Common myeloid progenitor, CD34-positive (primary cell): ENCODE results near the gene SEMA5A.

Source experiments
- CTCF ChIA-PET: fragments of 350-600 bp; sonication (Branson Sonifier 250); formaldehyde crosslinking; loops from one replicate; lab custom pipeline; 2021; ENCODE audit warnings: antibody characterized with exemption; lab: Charles Lee
- POLR2A ChIA-PET: fragments of 350-600 bp; sonication (Branson Sonifier 250); formaldehyde crosslinking; loops from one replicate; lab custom pipeline; 2021; ENCODE audit warnings: antibody characterized with exemption; lab: Charles Lee
- DNase-seq, 3 donors: peaks; one replicate each; pipeline versions ENCODE4 v3.0.0 to v3.0.0-alpha.2; 2013
- H3K27ac ChIP-seq, 2 experiments: 1 replicate in 1 of 2; 2 replicates in 1 of 2; pipeline ENCODE4 v1.7.0; 2013; ENCODE audit warnings: inconsistent platforms in 2 of 2, low read length in 2 of 2, mild to moderate bottlenecking in 2 of 2, low read depth in 1 of 2, moderate library complexity in 1 of 2; ENCODE audit not compliant: severe bottlenecking in 2 of 2, insufficient read depth in 1 of 2, poor library complexity in 1 of 2
- H3K27me3 ChIP-seq, 5 experiments: replicated peaks in 2 of 5; 1 replicate in 3 of 5; 2 replicates in 2 of 5; pipeline versions ENCODE4 v1.6.1 to v1.7.0; 2013; ENCODE audit warnings: low read length in 4 of 5, mild to moderate bottlenecking in 2 of 5, moderate library complexity in 2 of 5, inconsistent platforms in 1 of 5; ENCODE audit not compliant: insufficient read depth in 5 of 5, control insufficient read depth in 4 of 5
- H3K36me3 ChIP-seq, 4 experiments: 1 replicate in 2 of 4; 2 replicates in 2 of 4; pipeline versions ENCODE4 v1.6.1 to v1.7.0; 2013; ENCODE audit warnings: low read length in 3 of 4, control low read depth in 1 of 4, mild to moderate bottlenecking in 1 of 4; ENCODE audit not compliant: control insufficient read depth in 4 of 4, insufficient read depth in 4 of 4
- H3K4me1 ChIP-seq, 4 experiments: 1 replicate in 3 of 4; 2 replicates in 1 of 4; pipeline versions ENCODE4 v1.6.1 to v1.7.1; 2013; ENCODE audit warnings: low read length in 3 of 4, mild to moderate bottlenecking in 3 of 4, control low read depth in 1 of 4, inconsistent platforms in 1 of 4, moderate library complexity in 1 of 4; ENCODE audit not compliant: control insufficient read depth in 4 of 4, insufficient read depth in 4 of 4; ENCODE audit errors: control extremely low read depth in 1 of 4
- H3K4me3 ChIP-seq, 7 experiments: 1 replicate in 4 of 7; 2 replicates in 3 of 7; pipeline versions ENCODE4 v1.5.1 to v1.7.0; 2013; ENCODE audit warnings: mild to moderate bottlenecking in 7 of 7, low read length in 6 of 7, moderate library complexity in 6 of 7, inconsistent platforms in 2 of 7, low read depth in 2 of 7, control low read depth in 1 of 7; ENCODE audit not compliant: insufficient read depth in 4 of 7, control insufficient read depth in 1 of 7; ENCODE audit errors: extremely low read depth in 1 of 7
- H3K9me3 ChIP-seq, 5 experiments: 1 replicate in 4 of 5; 2 replicates in 1 of 5; pipeline versions ENCODE4 v1.6.1 to v1.7.1; 2013; ENCODE audit warnings: low read length in 4 of 5, mild to moderate bottlenecking in 2 of 5, inconsistent platforms in 1 of 5, low read depth in 1 of 5, moderate library complexity in 1 of 5; ENCODE audit not compliant: control insufficient read depth in 4 of 5, insufficient read depth in 2 of 5; ENCODE audit errors: control extremely low read depth in 1 of 5
- WGBS: methylation state at CpG from one replicate; pipeline ENCODE4 v1.1.5; 2013; ENCODE audit not compliant: insufficient coverage; 5-methylcytosine and 5-hydroxymethylcytosine counted together

Gene SEMA5A

DNA sequence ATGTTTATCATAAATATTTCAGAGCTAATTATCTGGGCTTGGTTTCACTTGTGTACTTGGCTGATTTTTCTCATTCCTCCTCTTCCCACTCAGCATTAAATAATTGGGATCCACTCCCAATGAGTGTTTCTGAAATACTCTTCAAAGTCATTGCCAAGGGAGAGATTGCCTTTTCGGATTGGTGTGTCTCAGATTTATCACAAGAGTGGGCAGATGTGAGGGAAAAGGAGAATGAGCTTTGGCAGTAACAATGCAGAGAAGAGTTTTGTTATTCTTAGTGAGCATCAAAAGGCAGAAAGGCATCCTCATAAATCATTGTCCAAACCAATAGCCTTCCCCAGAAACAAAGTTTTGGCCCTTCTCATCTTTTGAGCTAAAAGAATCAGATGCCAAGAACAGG is 79.2 kb downstream of the SEMA5A start:
- CTCF ChIA-PET = no interaction called here
- Histone ChIP-seq H3K27me3 (peaks cover 0 to 5% (median 0%) of the 10 kb centered on the region in 5 experiments), H3K4me3 (no peak overlapping the region), H3K9me3 (no peaks in the 10 kb centered on the region), H3K4me1 (no peaks in the 10 kb centered on the region), H3K27ac (no peak overlapping the region), H3K36me3 (no peaks in the 10 kb centered on the region)
- DNase-seq = no peak
- POLR2A ChIA-PET = no interaction called here
- 100% methylated on average over 1 of the region's 1 CpG for WGBS

DNA sequence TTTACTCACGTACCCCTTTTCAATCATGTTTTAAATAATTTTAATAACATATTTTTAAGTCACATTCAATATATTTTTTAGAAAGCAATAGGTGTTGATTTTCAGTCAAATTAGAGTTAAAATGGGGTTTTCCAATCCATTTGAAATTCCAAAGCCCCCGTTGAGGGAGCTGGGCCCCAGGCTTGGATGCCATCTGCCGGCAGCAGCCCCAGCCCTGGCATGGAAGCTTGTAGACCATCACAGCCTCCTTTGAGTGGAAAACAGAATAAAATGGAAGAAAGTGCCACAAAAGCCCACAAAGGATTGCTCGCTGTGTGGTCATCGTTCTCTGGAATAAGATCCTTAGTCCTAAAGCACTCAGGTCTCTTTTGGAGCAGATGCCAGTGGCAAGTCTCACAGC is 81.4 kb downstream of the SEMA5A start:
- CTCF ChIA-PET = no interaction called here

DNA sequence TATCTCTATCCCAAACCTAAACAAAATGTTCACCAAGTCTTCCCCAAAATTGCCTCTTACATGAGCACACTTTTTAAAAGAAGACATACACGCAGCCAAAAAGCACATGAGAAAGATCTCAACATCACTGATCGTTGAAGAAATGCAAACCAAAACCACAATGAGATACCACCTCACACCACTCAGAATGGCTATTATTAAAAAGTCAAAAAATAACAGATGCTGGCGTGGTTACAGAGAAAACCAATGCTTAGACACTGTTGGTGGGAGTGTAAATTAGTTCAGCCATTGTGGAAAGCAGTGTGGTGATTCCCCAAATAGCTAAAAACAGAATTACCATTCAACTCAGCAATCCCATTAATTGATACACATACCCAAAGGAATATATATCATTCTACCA is 83.8 kb downstream of the SEMA5A start:
- no peaks in the 10 kb centered on the region for H3K27me3 ChIP-seq
- ChIA-PET CTCF (no interaction called here), POLR2A (no interaction called here)
- 100% methylated on average over 1 of the region's 3 CpGs for WGBS
- no peaks in the 10 kb centered on the region for H3K4me1 ChIP-seq
- H3K4me3 ChIP-seq = no peak overlapping the region
- H3K27ac ChIP-seq = no peak overlapping the region
- no peaks in the 10 kb centered on the region for H3K36me3 ChIP-seq
- no peak for DNase-seq
- H3K9me3 ChIP-seq = peaks cover 0 to 7% (median 0%) of the 10 kb centered on the region in 5 experiments

More for the DNA sequence above, 81.4 kb downstream of the SEMA5A start:
- H3K4me3 ChIP-seq = no peak overlapping the region
- DNase-seq = no peak
- H3K36me3 ChIP-seq = no peaks in the 10 kb centered on the region
- no peaks in the 10 kb centered on the region for H3K9me3 ChIP-seq
- H3K4me1 ChIP-seq = no peaks in the 10 kb centered on the region
- no peaks in the 10 kb centered on the region for H3K27me3 ChIP-seq
- POLR2A ChIA-PET = no interaction called here
- no peak overlapping the region for H3K27ac ChIP-seq
- 95% methylated on average over 4 of the region's 5 CpGs for WGBS

DNA sequence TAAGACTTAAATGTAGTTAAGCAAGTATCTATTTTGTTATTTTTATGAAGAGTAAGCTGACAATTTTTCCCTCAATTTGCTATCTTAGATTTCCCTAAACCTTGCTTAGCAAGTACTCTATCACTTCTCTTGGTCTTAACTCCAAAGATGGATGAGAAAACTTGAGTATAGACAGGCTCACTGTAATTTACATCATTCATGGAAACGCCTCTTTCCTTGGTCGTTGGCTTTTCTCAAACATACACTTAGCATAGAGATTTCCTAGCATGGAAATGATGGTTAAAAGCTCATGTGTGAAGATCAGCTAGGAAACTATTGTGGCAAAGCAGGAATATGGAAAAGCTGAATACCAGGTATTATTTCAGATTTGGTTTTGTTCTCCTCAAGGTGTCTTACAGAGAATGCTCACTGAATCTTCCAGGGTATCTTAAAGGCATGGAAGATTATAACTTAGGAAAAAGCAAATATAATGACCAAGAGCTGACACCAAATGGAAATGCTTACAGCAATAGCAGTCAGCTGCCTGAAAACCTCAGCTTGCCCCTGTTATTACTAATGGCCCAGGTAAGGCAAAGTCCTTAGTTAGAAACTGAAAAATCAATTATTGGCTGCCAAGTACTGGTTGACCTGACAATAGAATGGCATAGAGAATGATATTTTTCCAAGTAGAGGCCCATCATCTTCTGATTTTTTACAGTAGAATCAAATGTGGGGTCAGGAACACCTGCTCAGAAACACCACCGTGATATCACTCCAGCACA is 84.8 kb downstream of the SEMA5A start:
- no peaks in the 10 kb centered on the region for H3K27me3 ChIP-seq
- POLR2A ChIA-PET = no interaction called here
- no peaks in the 10 kb centered on the region for H3K4me1 ChIP-seq
- 93% methylated on average over 1 of the region's 3 CpGs for WGBS
- no peaks in the 10 kb centered on the region for H3K36me3 ChIP-seq
- no peak overlapping the region for H3K27ac ChIP-seq
- peaks cover 0 to 7% (median 0%) of the 10 kb centered on the region in 5 experiments for H3K9me3 ChIP-seq
- H3K4me3 ChIP-seq = no peak overlapping the region
- DNase-seq = no peak
- CTCF ChIA-PET = no interaction called here

DNA sequence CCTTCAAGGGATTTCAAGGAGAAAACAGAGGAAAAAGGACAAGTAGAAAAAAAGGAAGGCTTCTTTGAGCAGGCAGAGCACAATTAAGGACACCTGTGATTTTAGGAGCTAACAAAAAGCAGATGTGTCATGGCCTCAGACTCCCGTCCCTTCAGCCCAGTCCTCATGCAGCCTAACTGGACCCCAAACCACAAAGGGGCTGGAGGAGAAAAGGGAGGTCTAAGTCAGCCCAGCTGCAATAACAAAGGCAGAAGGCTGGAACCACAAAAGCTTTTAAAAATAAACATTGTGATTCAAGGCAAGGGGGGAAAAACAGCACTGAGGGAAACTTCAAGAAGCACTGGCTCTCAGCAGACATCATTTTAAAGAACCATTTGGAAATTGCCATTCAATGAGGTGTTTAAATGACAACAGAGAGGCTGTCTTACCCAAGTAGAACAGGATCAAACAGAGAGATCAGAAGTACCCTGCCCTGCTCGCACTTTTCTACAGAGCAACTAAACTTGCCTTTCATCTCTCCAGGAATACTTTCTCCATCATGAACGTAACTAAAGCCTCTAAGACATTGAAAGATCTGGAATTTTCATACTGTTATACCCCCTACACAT is 89.3 kb downstream of the SEMA5A start:
- 62% methylated on average over 3 of the region's 3 CpGs for WGBS
- H3K4me3 ChIP-seq = no peak overlapping the region
- peaks cover 0 to 7% (median 0%) of the 10 kb centered on the region in 5 experiments for H3K9me3 ChIP-seq
- CTCF ChIA-PET = no interaction called here
- no peaks in the 10 kb centered on the region for H3K27me3 ChIP-seq
- H3K27ac ChIP-seq = no peak overlapping the region
- POLR2A ChIA-PET = no interaction called here
- no peaks in the 10 kb centered on the region for H3K36me3 ChIP-seq
- DNase-seq = no peak
- no peaks in the 10 kb centered on the region for H3K4me1 ChIP-seq

DNA sequence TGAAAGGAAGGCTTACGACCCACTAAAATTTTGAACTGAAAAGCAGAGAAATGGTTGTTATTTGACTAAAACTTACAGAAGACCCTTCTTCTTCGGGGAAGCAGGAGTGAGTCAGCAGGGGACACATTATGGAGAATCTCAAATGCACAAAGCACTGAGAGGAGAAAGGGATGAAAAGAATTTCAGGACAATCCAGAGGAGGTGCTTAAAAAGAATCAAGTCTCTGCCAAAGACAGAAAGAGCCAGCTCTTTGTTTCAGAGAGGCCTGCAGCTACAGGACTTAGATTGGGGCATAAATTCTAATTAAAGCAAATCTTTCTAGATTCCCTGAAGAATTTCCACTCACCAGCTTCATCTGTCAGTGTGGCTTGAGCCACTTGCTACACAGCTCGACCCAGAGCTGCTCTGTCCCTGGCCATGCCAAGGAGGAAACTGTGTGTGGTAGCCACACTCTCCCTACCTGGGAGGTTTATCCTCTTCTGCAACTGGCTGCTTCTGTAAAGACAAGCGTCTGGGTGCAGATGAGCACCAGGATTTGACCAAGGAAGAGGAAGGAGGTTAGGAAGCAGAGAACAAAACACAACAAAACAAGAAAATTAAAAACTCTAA is 89.9 kb downstream of the SEMA5A start:
- WGBS = 63% methylated on average over 3 of the region's 4 CpGs
- peaks cover 0 to 7% (median 0%) of the 10 kb centered on the region in 5 experiments for H3K9me3 ChIP-seq

DNA sequence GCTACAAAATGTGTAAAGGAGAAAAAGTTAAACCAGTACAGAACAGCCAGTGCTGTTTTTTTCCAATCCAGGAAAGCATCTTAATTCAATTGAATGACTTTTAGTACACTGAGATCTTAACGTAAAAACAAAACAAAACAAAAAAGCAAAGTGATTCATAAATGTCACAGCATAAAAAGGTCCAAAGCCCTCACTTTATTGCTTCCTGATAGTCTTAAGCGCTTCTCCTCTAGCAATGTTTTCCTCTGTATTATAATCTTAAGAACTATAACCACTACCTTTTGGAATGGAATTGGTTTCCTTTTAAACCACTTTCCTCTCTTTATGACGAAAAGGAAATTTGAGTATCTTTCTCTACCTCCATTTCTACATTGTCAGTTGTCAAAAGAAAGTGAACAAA is 91.4 kb downstream of the SEMA5A start:
- ChIA-PET POLR2A (no interaction called here), CTCF (no interaction called here)
- Histone ChIP-seq H3K4me3 (no peak overlapping the region), H3K9me3 (peaks cover 0 to 7% (median 0%) of the 10 kb centered on the region in 5 experiments), H3K36me3 (no peaks in the 10 kb centered on the region), H3K27ac (no peak overlapping the region), H3K27me3 (no peaks in the 10 kb centered on the region), H3K4me1 (no peaks in the 10 kb centered on the region)
- 74% methylated on average over 2 of the region's 3 CpGs for WGBS
- DNase-seq = no peak

More for the DNA sequence above, 89.9 kb downstream of the SEMA5A start:
- H3K36me3 ChIP-seq = no peaks in the 10 kb centered on the region
- no peak for DNase-seq
- ChIA-PET POLR2A (no interaction called here), CTCF (no interaction called here)
- H3K27me3 ChIP-seq = no peaks in the 10 kb centered on the region
- H3K4me1 ChIP-seq = no peaks in the 10 kb centered on the region
- H3K4me3 ChIP-seq = no peak overlapping the region
- no peak overlapping the region for H3K27ac ChIP-seq
